ENCODE results near the gene WDR64.

DNA sequence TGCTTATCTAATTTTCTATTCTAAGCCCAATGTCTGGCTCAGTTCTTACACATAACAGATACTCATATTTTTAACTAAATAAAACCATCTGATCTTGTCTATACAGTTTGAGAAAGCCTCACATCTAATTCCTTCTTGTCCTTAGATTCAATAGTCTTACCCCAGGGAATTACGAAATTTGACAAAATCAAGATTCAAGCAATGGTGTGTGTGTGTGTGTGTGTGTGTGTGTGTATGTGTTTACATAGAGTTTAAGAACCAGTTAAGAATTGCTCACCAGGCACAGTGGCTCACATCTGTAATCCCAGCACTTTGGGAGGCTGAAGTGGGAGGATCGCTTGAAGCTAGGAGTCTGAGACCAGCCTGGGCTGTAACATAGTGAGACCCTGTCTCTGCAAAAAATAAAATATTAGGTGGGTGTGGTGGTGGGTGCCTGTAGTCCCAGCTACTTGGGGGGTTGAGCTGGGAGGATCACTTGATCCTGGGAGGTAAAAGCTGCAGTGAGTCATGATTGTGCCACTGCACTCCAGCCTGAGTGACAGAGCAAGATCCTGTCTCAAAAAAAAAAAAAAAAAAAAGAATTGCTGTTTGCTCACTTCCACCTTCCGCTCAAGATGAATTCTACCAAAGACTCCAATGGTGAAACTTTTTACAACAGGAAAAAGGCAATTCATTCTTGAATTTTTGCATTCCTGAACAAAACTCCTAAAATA is 6.2 kb downstream of the WDR64 start:
- no peak for TF ChIP-seq YY1 (IDR thresholded peaks at IDR 0.05; ENCODE audit: insufficient read depth, insufficient replicate concordance, low read depth, low read length)
- no peak for TF ChIP-seq ZFY (CRISPR knock-in tag; IDR thresholded peaks at IDR 0.05)
- no peak for TF ChIP-seq ZZZ3 (CRISPR knock-in tag; IDR thresholded peaks at IDR 0.05; ENCODE audit: borderline replicate concordance)
